Stomach (tissue), 4 donors: Measurements from ENCODE around the gene KCNN2.

Experiments used
- CTCF ChIP-seq, 7 experiments: fragments of 450-650 bp in 4 of 7; fragments of 200-600 bp in 3 of 7; sonication (generic) in 3 of 7; IDR thresholded peaks; one replicate each; pipeline ENCODE4 v1.5.1; 2016 to 2019; ENCODE audit warnings: antibody characterized with exemption in 7 of 7, control low read depth in 2 of 7, mild to moderate bottlenecking in 1 of 7
- EP300 ChIP-seq: sonication (generic); formaldehyde crosslinking; IDR thresholded peaks from one replicate; pipeline ENCODE4 v1.6.1; 2017; ENCODE audit warnings: antibody characterized with exemption
- POLR2A ChIP-seq, 4 donors: fragments of 450-650 bp; IDR thresholded peaks; one replicate each; pipeline ENCODE4 v1.6.1; 2016; ENCODE audit warnings: antibody characterized with exemption in 4 of 4, control low read depth in 2 of 4, mild to moderate bottlenecking in 1 of 4, moderate library complexity in 1 of 4

GRCh38 chr5:114362977-114363761 is 1.3 kb downstream of the KCNN2 start:
- TF ChIP-seq EP300 = no peak
- no peak for TF ChIP-seq POLR2A (IDR thresholded peaks at IDR 0.05)
- no peak for TF ChIP-seq CTCF (IDR thresholded peaks at IDR 0.05)
